Osteocyte (in vitro differentiated cells): ENCODE measurements around the gene SEC24A. TPM values are rescaled to one million over a fixed set of nuclear protein-coding genes. Genes with fewer than 3 reads are reported as not detected.
"Not testable (repeated sequence)": the region's sequence is repeated elsewhere in the genome, so short reads cannot be mapped to it uniquely, and the experiment has no call there.

ENCODE experiments used
- DNase-seq: peaks from one replicate; pipeline ENCODE4 v3.0.0; 2021; ENCODE audit warnings: mixed read lengths; ENCODE audit not compliant: unreplicated experiment; ENCODE audit errors: extremely low spot score
- H3K27ac Mint-ChIP-seq: one replicate; pipeline ENCODE4 v1.8.0; 2021; ENCODE audit warnings: mild to moderate bottlenecking, mixed read lengths; ENCODE audit not compliant: unreplicated experiment
- H3K27me3 Mint-ChIP-seq: one replicate; pipeline ENCODE4 v1.8.0; 2021; ENCODE audit warnings: mixed read lengths; ENCODE audit not compliant: unreplicated experiment
- H3K36me3 Mint-ChIP-seq: one replicate; pipeline ENCODE4 v1.8.0; 2021; ENCODE audit warnings: mixed read lengths; ENCODE audit not compliant: unreplicated experiment
- H3K4me1 Mint-ChIP-seq: one replicate; pipeline ENCODE4 v1.8.0; 2021; ENCODE audit warnings: mixed read lengths; ENCODE audit not compliant: unreplicated experiment
- H3K4me3 Mint-ChIP-seq: one replicate; pipeline ENCODE4 v1.8.0; 2021; ENCODE audit warnings: mild to moderate bottlenecking, moderate library complexity, mixed read lengths; ENCODE audit not compliant: unreplicated experiment
- H3K9me3 Mint-ChIP-seq: one replicate; pipeline ENCODE4 v1.8.0; 2021; ENCODE audit warnings: mixed read lengths; ENCODE audit not compliant: unreplicated experiment
- total RNA-seq: library from RNA; stranded (reverse); gene quantifications from 2 replicates; pipeline ENCODE4 v1.2.1, GENCODE V29; 2021
- TF ChIP-seq, protein P1 (sequence below): fragments of 200-600 bp; sonication (generic); IDR thresholded peaks from 2 replicates; pipeline ENCODE4 v1.5.0; 2021; ENCODE audit warnings: antibody characterized with exemption, mild to moderate bottlenecking, moderate library complexity

The SEC24A gene
- total RNA-seq, 1 donor from 2014 or later: 38.9 TPM

- Mint-ChIP-seq H3K9me3 (no peaks in the 10 kb centered on the region), H3K27me3 (no peaks in the 10 kb centered on the region), H3K4me1 (no peaks in the 10 kb centered on the region), H3K36me3 (peaks cover 50% of the 10 kb centered on the region), H3K4me3 (no peak overlapping the region), H3K27ac (no peak overlapping the region)
- TF ChIP-seq, protein P1, sequence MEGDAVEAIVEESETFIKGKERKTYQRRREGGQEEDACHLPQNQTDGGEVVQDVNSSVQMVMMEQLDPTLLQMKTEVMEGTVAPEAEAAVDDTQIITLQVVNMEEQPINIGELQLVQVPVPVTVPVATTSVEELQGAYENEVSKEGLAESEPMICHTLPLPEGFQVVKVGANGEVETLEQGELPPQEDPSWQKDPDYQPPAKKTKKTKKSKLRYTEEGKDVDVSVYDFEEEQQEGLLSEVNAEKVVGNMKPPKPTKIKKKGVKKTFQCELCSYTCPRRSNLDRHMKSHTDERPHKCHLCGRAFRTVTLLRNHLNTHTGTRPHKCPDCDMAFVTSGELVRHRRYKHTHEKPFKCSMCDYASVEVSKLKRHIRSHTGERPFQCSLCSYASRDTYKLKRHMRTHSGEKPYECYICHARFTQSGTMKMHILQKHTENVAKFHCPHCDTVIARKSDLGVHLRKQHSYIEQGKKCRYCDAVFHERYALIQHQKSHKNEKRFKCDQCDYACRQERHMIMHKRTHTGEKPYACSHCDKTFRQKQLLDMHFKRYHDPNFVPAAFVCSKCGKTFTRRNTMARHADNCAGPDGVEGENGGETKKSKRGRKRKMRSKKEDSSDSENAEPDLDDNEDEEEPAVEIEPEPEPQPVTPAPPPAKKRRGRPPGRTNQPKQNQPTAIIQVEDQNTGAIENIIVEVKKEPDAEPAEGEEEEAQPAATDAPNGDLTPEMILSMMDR: no peak
- DNase-seq: no peak
These were observed 44.1 kb downstream of the SEC24A start for GRCh38 chr5:134692722-134693121.

DNA sequence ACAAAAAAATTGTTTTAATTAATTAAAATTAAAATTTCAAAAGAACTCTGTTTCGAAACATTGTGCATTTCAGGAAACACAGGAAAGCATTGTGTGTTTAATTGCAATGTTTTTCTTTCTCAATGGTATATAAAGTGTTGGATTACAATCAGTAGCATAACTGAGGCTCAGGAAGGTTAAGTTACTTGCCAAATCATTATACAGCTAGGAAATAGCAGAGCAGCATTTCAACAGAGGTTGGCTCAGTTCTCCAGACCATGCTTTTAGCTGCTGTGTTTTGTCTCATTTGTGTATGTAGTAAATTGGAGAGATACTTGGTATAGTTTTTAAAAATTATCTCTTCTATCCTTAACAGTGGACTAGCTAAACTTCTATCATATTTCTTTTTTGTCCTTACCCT lies 59.7 kb downstream of the SEC24A start:
- TF ChIP-seq, protein P1: no peak
- Mint-ChIP-seq H3K36me3 (peaks cover 51% of the 10 kb centered on the region), H3K4me1 (peaks cover 2% of the 10 kb centered on the region), H3K4me3 (no peak overlapping the region), H3K27me3 (no peaks in the 10 kb centered on the region), H3K9me3 (no peaks in the 10 kb centered on the region), H3K27ac (no peak overlapping the region)
- DNase-seq: no peak

DNA sequence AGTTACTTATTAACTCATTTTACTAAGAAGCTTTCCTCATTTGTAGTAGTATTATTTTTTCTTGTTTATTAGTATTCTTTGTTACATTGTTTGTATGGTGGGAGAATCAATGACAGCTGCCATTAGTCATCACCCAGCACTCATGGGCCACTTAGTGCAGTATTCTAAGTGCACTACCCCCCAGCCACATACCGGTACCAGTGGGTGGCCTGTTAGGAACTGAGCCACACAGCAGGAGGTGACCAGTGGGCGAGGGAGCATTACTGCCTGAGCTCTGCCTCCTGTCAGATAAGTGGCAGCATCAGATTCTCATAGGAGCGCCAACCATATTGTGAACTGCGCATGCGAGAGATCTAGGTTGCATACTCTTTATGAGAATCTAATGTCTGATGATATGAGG lies 65.5 kb downstream of the SEC24A start:
- peaks cover 8% of the 10 kb centered on the region for H3K4me1 Mint-ChIP-seq
- H3K27ac Mint-ChIP-seq: no peak overlapping the region
- TF ChIP-seq, protein P1: no peak
- no peak for DNase-seq
- H3K36me3 Mint-ChIP-seq: peaks cover 47% of the 10 kb centered on the region
- no peaks in the 10 kb centered on the region for H3K9me3 Mint-ChIP-seq
- no peaks in the 10 kb centered on the region for H3K27me3 Mint-ChIP-seq
- no peak overlapping the region for H3K4me3 Mint-ChIP-seq

DNA sequence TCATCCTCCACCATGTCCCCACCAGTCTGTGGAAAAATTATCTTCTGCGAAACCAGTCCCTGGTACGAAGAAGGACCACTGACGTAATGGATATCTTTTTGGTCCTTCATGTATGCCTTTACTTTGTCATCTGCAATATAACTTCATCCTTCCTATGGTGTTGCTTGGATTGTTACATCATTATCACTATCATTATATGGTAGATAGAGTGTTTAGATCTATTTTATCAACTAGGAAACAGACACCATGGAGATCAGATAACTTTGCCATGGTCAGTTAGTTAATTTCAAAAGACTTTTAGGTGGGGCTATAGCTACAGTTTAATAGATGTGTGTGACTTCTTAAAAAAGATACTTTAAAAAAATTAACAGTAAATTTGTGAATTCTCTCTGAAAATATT lies 66.0 kb downstream of the SEC24A start:
- peaks cover 48% of the 10 kb centered on the region for H3K36me3 Mint-ChIP-seq
- H3K27me3 Mint-ChIP-seq: no peaks in the 10 kb centered on the region
- H3K9me3 Mint-ChIP-seq: no peaks in the 10 kb centered on the region
- H3K27ac Mint-ChIP-seq: no peak overlapping the region
- no peak for DNase-seq
- peaks cover 8% of the 10 kb centered on the region for H3K4me1 Mint-ChIP-seq
- no peak overlapping the region for H3K4me3 Mint-ChIP-seq
- TF ChIP-seq, protein P1: no peak

DNA sequence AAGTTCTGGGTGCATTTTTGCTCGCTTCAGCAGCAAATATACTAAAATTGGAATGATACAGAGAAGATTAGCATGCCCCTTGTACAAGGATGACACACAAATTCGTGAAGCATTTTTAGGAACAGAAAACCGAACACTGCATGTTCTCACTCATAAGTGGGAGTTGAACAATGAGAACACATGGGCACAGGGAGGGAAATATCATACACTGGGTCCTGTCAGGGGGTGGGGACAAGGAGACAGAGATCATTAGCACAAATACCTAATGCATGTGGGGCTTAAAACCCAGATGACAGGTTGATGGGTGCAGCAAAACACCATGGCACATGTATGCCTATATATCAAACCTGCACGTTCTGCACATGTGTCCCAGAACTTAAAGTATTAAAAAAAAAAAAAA lies 66.9 kb downstream of the SEC24A start:
- DNase-seq, H3K27me3 Mint-ChIP-seq, H3K27ac Mint-ChIP-seq, H3K9me3 Mint-ChIP-seq, H3K4me1 Mint-ChIP-seq, H3K4me3 Mint-ChIP-seq: not testable (repeated sequence)
- peaks cover 49% of the 10 kb centered on the region for H3K36me3 Mint-ChIP-seq

DNA sequence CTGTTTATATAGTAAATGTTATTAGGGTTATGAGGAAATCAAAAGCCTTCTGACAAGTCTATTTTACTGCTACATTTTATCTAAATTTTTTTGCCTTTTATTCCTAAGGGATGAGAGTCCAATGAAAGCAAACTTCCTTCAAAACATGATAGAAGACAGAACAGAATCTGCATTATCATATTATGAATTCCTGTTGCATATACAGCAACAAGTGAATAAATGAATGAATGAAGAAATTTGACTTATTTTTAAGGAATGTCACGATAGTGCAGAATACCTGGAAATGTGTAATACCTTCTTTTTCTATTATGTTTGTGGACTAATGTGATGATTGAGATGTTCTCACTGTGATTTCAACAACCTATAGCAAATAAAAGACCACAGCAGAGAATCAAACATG lies 76.3 kb downstream of the SEC24A start:
- Mint-ChIP-seq H3K4me1 (no peaks in the 10 kb centered on the region), H3K27me3 (no peaks in the 10 kb centered on the region), H3K9me3 (no peaks in the 10 kb centered on the region), H3K27ac (no peak overlapping the region), H3K36me3 (peaks cover 36% of the 10 kb centered on the region), H3K4me3 (no peak overlapping the region)
- TF ChIP-seq, protein P1: no peak
- DNase-seq: no peak
